ENCODE results near the gene ELOF1. TPM values are rescaled to one million over a fixed set of nuclear protein-coding genes. Genes with fewer than 3 reads are reported as not detected.
"Not testable (repeated sequence)": the region's sequence is repeated elsewhere in the genome, so short reads cannot be mapped to it uniquely, and the experiment has no call there.

ELOF1 gene
- total RNA-seq, 1 donor from 2014 or later, result 33.5 TPM

- ATAC-seq (no peak), DNase-seq (ENCODE audit: missing footprints) (no peak)
- intact Hi-C loops (cut with DNase I), result no loop called here
Observed at GRCh38 chr19:11574689-11575088, 15.7 kb upstream of the ELOF1 start.

DNA sequence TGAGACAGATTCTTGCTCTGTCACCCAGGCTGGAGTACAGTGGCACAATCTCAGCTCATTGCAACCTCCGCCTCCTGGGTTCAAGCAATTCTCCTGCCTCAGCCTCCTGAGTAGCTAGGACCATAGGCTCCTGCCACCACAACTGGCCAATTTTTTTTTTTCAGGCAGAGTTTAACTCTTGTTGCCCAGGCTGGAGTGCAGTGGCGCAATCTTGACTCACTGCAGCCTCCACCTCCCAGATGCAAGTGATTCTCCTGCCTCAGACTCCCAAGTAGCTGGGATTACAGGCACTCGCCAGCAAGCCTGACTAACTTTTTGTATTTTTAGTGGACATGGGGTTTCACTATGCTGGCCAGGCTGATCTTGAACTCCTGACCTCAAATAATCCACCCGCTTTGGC is 14.7 kb upstream of the ELOF1 start:
- ATAC-seq; intact Hi-C loops (cut with DNase I); DNase-seq (ENCODE audit: missing footprints): not testable (repeated sequence)

- intact Hi-C loops (cut with DNase I); DNase-seq (ENCODE audit: missing footprints); ATAC-seq: not testable (repeated sequence)
Observed at GRCh38 chr19:11573354-11573753, 14.3 kb upstream of the ELOF1 start.

DNA sequence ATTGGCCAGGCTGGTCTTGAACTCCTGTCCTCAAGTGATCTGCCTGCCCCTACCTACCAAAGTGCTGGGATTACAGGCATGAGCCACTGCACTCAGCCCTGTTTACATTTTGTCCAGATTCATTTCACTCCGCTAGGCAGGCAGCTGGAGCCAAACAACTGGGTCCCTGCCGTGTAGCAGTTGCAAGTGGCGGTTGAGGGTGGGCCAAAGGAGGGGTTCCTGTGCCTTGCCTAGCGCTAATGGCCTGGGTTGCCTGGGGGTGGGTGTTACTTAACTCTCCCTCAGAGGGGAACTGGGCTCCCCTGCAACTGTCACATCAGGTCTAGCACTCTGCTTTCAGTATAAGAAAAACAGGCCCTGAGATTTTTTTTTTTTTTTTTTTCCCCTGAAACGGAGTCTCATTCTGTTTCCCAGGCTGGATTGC is 11.0 kb upstream of the ELOF1 start:
- intact Hi-C loops (cut with DNase I), result no loop called here
- DNase-seq (ENCODE audit: missing footprints), result no peak
- ATAC-seq, result no peak

DNA sequence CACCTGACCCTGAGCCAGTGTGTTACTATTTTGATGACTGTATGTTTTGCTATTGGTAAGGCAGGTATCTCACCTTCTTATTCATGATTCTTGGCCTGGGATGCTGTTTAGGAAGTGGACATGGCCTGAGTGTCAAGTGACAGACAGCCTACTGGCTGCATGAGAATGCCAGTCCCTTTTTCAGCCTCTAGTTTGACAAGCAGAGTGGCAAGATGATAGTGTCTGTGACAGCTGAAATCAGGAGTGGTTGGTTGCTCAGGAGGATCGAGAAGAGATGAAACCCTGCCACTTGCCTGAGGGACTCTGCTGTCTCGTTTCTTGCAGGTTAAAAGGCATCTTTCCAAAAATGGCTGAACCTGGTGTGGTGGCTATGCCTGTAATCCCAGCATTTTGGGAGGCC is 7.1 kb upstream of the ELOF1 start:
- intact Hi-C loops (cut with DNase I), result no loop called here
- no peak for ATAC-seq
- no peak for DNase-seq (ENCODE audit: missing footprints)

DNA sequence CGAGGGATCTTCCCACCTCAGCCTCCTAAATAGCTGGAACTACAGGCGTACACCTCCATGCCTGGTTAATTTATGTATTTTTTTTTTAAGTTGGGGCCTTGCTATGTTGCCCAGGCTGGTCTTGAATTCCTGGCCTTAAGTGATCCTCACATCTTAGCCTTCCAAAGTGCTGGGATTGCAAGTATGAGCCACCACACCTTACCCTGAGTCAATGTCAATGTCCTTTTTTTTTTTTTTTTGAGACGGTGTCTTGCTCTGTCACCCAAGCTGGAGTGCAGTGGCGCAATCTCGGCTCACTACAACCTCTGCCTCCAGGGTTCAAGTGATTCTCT is 6.6 kb upstream of the ELOF1 start:
- DNase-seq (ENCODE audit: missing footprints); intact Hi-C loops (cut with DNase I); ATAC-seq: not testable (repeated sequence)

DNA sequence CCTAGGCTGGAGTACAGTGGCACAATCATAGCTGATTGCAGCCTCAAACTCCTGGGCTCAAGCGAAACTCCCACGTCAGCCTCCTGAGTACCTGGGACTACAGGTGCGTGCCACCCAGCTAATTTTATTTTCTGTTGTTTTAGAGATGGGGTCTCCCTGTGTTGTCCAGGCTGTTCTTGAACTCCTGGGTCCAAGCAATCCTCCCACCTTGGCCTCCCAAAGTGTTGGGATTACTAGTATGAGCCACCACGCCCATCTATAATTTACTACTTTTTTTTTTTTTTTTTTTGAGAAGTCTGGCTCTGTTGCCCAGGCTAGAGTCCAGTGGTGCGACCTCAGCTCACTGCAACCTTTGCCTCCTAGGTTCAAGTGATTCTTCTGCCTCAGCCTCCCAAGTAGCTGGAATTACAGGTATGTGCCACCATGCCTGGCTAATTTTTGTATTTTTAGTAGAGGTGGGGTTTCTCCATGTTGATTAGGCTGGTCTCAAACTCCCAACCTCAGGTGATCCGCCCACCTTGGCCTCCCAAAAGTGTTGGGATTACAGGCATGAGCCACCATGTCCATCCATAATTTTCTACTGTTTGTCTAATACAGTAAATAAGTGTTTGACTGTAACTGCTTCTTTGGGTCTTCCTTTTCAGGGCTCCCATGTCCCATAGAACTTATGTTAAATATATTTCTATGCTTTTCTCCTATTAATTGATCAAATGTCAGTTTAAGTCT is 5.2 kb upstream of the ELOF1 start:
- intact Hi-C loops (cut with DNase I); ATAC-seq: not testable (repeated sequence)

GRCh38 chr19:11563532-11563931 is 4.5 kb upstream of the ELOF1 start:
- ATAC-seq (no peak), DNase-seq (ENCODE audit: missing footprints) (no peak)
- intact Hi-C loops (cut with DNase I), result no loop called here

More for the DNA sequence above, 5.2 kb upstream of the ELOF1 start:
- not testable (repeated sequence) for DNase-seq (ENCODE audit: missing footprints)

- ATAC-seq (no peak), DNase-seq (ENCODE audit: missing footprints) (no peak)
- intact Hi-C loops (cut with DNase I), result no loop called here
Observed at GRCh38 chr19:11560404-11561051, 1.5 kb upstream of the ELOF1 start.

DNA sequence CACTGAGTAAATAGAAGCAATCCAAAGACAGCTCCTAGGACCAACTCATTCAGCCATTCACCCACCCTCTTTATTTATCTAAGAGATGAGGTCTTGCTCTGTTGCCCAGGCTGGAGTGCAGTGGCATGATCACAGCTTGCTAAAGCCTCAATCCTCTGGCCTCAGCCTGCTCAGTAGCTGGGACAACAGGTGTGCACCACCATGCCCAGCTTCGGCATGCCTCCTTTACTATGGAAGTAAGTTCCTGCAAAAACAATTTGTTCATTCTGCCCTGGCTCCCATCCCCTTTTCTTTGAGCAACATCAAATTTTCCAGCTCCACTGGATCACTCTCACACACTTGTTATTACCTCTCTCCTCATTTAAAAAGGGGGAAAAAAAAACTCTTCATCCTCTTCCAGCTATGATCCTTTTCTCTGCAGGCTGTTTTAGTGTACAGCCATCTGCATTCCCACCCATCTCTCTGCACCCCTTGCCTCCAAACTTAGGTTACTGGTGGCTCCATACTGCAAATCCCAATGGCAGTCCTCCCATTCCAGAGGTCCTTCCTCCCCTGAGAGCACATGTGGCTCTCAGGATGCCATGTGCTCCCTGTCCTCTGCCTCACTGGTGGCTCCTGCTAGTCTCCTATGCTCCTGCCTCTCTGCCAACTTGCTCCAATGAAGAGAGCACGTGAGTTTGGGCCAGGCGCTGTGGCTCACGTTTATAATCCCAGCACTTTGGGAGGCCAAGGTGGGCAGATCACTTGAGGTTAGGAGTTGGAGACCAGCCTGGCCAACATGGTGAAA is 2.2 kb downstream of the ELOF1 start:
- no peak for ATAC-seq

GRCh38 chr19:11555246-11555645 is 3.8 kb downstream of the ELOF1 start:
- no peak for DNase-seq (ENCODE audit: missing footprints)
- ATAC-seq, result no peak
- intact Hi-C loops (cut with DNase I), result no loop called here

More for the DNA sequence above, 2.2 kb downstream of the ELOF1 start:
- intact Hi-C loops (cut with DNase I), result no loop called here
- no peak for DNase-seq (ENCODE audit: missing footprints)

GRCh38 chr19:11554160-11554559 is 4.9 kb downstream of the ELOF1 start:
- no peak for ATAC-seq
- intact Hi-C loops (cut with DNase I), result no loop called here
- DNase-seq (ENCODE audit: missing footprints), result no peak

- no peak for ATAC-seq
- intact Hi-C loops (cut with DNase I), result no loop called here
- no peak for DNase-seq (ENCODE audit: missing footprints)
Observed at GRCh38 chr19:11552666-11553372, 6.2 kb downstream of the ELOF1 start.

GRCh38 chr19:11551603-11552235 is 7.3 kb downstream of the ELOF1 start:
- intact Hi-C loops (cut with DNase I), result no loop called here
- DNase-seq (ENCODE audit: missing footprints) (no peak), ATAC-seq (no peak)

DNA sequence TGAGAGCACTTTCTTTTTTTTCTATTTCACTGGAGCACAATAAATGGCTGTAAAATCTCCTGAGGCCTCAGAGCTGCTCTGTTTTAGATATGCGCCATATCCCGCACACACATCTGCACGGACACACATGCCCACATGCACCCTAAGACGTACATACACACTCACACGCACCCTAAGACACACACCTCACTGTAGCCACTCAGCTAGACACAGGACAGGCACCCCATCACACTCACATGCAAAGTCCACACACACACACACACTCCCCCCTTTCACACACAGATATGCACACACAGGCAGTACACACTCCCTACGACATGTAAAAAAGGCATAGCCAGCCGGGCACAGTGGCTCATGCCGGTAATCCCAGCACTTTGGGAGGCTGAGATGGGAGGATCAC is 8.8 kb downstream of the ELOF1 start:
- intact Hi-C loops (cut with DNase I), result no loop called here
- ATAC-seq (no peak), DNase-seq (ENCODE audit: missing footprints) (no peak)

GRCh38 chr19:11549386-11549953 is 9.6 kb downstream of the ELOF1 start:
- intact Hi-C loops (cut with DNase I), result no loop called here
- DNase-seq (ENCODE audit: missing footprints) (no peak), ATAC-seq (no peak)

- ATAC-seq (no peak), DNase-seq (ENCODE audit: missing footprints) (no peak)
- intact Hi-C loops (cut with DNase I), result no loop called here
Observed at GRCh38 chr19:11547929-11548700, 10.9 kb downstream of the ELOF1 start.

GRCh38 chr19:11541238-11541637 is 17.8 kb downstream of the ELOF1 start:
- ATAC-seq (no peak), DNase-seq (ENCODE audit: missing footprints) (no peak)
- intact Hi-C loops (cut with DNase I), result no loop called here
